ENCODE results near the gene GRPEL1.

GRPEL1 gene

DNA sequence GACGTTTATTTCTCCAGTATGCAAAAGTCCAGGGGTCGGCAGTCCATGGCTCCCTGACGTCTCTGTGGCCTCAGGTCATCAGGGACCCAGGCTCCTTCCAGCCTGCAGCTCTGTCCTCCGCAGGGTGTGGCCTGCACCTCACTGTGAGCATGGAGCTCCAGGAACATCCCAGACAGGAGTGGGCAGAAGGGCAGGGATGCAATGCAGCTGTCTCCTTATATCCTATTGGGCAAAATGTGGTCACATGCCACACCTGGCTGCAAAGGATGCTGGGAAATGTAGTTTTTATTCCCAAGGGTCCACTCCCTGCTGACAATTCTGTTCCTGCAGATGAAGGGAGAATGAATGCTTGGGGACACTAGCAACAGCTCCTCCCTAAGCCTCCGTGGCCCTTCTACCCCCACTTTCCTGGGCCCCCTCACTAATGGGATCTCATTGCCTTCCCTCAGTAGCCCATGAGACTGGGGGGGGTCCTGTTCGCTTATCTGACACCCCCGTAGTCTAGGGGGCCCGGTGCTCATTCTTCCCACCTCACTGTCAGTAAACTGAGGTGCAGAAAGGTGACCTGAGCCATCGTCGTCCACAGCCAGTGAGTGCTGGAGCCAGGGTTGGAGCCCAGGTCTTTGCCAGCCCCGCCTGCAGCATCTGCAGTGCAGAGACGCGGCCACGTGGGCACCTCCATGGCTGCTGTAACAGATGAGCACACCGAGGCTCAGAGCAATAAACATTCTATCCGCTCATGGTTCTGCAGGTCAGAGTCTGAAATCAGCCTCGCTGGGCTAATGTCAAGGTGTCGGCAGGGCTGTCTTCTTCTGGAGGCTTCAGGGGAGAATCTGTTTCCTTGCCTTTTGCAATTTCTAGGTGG, 5.9 kb upstream of the GRPEL1 start:
- Histone ChIP-seq H3K27me3 (peaks cover 29% of the 10 kb centered on the region), H3K9me3 (no peaks in the 10 kb centered on the region), H3K4me3 (ENCODE audit: low read depth in 1 of 2, low read length in 1 of 2) (no peak overlapping the region), H3K27ac (no peak overlapping the region), H3K4me1 (ENCODE audit: control insufficient read depth in 1 of 2, insufficient read depth in 1 of 2, low read depth in 1 of 2, low read length in 1 of 2) (peaks cover 12 to 16% of the 10 kb centered on the region in 2 experiments), H3K36me3 (no peaks in the 10 kb centered on the region)
- no peak for TF ChIP-seq CTCF (IDR thresholded peaks at IDR 0.05)

- Histone ChIP-seq H3K36me3 (no peaks in the 10 kb centered on the region), H3K9me3 (no peaks in the 10 kb centered on the region), H3K27me3 (peaks cover 29% of the 10 kb centered on the region), H3K27ac (no peak overlapping the region), H3K4me3 (ENCODE audit: low read depth in 1 of 2, low read length in 1 of 2) (no peak overlapping the region), H3K4me1 (ENCODE audit: control insufficient read depth in 1 of 2, insufficient read depth in 1 of 2, low read depth in 1 of 2, low read length in 1 of 2) (peaks cover 16 to 22% of the 10 kb centered on the region in 2 experiments)
- no peak for TF ChIP-seq CTCF (IDR thresholded peaks at IDR 0.05)
Observed at GRCh38 chr4:7073059-7073458, 5.2 kb upstream of the GRPEL1 start.

DNA sequence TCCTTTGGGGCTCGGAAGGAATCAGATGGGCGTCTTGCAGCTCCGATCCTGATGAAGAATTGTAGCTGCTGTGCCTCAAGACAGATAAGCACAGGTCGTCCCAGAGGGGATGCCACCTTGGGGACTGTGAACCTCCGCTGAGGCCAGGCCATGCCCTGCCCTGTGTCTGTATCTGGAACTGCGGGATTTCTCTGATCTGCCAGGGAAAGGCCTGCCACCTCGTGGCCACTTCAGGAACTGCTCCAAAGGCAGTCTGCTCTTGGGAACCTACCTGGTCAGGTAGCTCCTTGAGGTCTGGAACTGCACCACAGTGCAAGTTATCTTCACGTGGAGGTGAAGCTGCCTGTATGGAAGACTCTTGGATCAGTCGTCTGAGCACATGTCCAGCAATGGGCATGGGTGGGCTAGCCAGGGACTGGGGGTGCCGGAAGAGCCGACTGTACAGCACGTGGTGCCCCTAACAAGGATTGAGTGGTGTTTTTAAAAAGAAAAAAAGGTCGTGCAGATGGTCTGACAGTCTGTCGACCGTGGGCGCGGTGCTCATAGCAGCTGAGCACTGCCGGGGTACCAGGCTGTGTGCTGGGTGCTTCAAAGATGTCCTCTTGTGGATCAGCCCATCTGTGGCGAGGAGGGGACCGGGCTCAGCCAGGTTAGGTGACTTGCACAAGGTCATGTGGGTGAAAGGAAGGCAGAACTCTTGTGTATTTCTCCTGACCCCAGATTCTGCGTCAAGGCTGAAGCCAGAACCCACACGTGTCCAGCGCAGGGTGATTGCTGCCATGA, 3.1 kb upstream of the GRPEL1 start:
- TF ChIP-seq CTCF (IDR thresholded peaks at IDR 0.05): peak; percentile 98
- Histone ChIP-seq H3K4me1 (ENCODE audit: control insufficient read depth in 1 of 2, insufficient read depth in 1 of 2, low read depth in 1 of 2, low read length in 1 of 2) (peaks cover 32 to 40% of the 10 kb centered on the region in 2 experiments), H3K27ac (peak overlapping the region; percentile 43), H3K9me3 (no peaks in the 10 kb centered on the region), H3K4me3 (ENCODE audit: low read depth in 1 of 2, low read length in 1 of 2) (no peak overlapping the region), H3K36me3 (no peaks in the 10 kb centered on the region), H3K27me3 (peaks cover 26% of the 10 kb centered on the region)

- H3K4me3 ChIP-seq (ENCODE audit: low read depth in 1 of 2, low read length in 1 of 2): peak overlapping the region; percentile 95 to 96
- peaks cover 26% of the 10 kb centered on the region for H3K27me3 ChIP-seq
- no peaks in the 10 kb centered on the region for H3K36me3 ChIP-seq
- TF ChIP-seq CTCF (IDR thresholded peaks at IDR 0.05): no peak
- peaks cover 45 to 53% of the 10 kb centered on the region in 2 experiments for H3K4me1 ChIP-seq (ENCODE audit: control insufficient read depth in 1 of 2, insufficient read depth in 1 of 2, low read depth in 1 of 2, low read length in 1 of 2)
- peak overlapping the region; percentile 92 for H3K27ac ChIP-seq
- H3K9me3 ChIP-seq: no peaks in the 10 kb centered on the region
Observed at GRCh38 chr4:7068883-7069282, 1.0 kb upstream of the GRPEL1 start.

DNA sequence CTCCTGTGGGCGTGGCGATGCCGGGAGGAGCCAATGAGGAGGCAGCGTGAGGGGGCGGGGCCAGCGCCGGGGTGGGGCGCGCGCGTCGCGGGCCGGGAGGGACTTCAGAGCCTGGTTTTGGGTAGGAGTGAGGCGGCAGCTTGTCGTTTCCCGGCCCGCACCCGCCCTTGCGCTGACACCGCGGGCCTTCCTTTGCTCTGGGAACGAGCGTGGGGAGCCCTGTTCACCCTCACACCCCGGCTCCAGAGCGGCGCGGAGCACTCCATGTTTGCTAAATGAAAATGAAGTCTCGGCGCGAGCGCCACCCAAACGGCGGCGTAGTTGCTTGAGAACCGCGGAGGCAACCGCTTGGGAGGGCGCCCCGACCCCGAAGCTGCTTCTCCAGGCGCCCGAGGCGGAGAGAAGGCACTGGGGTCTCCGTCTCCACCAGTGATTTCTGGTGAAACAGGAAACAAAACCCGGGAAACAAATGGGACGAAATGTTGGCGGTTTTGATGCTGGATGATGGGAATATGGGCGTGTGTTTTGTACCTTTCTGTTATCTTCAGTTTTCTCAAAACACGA, 497 bp upstream of the GRPEL1 start:
- Histone ChIP-seq H3K27ac (peak overlapping the region; percentile 92), H3K4me1 (ENCODE audit: control insufficient read depth in 1 of 2, insufficient read depth in 1 of 2, low read depth in 1 of 2, low read length in 1 of 2) (peaks cover 45 to 53% of the 10 kb centered on the region in 2 experiments), H3K9me3 (no peaks in the 10 kb centered on the region), H3K36me3 (no peaks in the 10 kb centered on the region), H3K27me3 (peaks cover 26% of the 10 kb centered on the region), H3K4me3 (ENCODE audit: low read depth in 1 of 2, low read length in 1 of 2) (peak overlapping the region; percentile 95 to 96)
- TF ChIP-seq CTCF (IDR thresholded peaks at IDR 0.05): peak; percentile 57

Measured in neutrophil (primary cell).